Epithelial cell of esophagus (primary cell): Measurements from ENCODE around the gene BBX.

Experiments
- DNase-seq: peaks from one replicate; pipeline ENCODE4 v3.0.0; 2010; ENCODE audit warnings: low read depth
- H3K4me3 ChIP-seq: 2 replicates; pipeline ENCODE4 v1.5.1; 2011; ENCODE audit warnings: mild to moderate bottlenecking, low read length, control low read depth
- TF ChIP-seq, protein P1 (sequence below): IDR thresholded peaks from 2 replicates; pipeline ENCODE4 v1.5.1; 2011; ENCODE audit warnings: low read depth, mild to moderate bottlenecking, low read length, control low read depth, inconsistent platforms; ENCODE audit not compliant: insufficient read depth; ENCODE audit errors: missing control alignments

Gene BBX

DNA sequence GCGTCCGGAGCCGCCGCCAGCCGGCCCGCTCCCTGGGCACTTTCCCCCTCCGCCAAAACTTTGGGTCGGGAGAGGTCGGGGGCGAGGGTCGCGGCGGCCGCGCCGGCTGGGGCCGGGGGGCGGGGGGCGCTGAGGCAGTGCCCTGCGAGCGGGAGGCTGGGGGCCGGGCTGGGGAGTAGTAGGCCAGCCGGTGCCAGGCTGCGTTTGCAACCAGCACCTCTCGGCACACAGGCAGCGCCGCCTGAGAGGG is 452 bp downstream of the BBX start:
- TF ChIP-seq, protein P1, sequence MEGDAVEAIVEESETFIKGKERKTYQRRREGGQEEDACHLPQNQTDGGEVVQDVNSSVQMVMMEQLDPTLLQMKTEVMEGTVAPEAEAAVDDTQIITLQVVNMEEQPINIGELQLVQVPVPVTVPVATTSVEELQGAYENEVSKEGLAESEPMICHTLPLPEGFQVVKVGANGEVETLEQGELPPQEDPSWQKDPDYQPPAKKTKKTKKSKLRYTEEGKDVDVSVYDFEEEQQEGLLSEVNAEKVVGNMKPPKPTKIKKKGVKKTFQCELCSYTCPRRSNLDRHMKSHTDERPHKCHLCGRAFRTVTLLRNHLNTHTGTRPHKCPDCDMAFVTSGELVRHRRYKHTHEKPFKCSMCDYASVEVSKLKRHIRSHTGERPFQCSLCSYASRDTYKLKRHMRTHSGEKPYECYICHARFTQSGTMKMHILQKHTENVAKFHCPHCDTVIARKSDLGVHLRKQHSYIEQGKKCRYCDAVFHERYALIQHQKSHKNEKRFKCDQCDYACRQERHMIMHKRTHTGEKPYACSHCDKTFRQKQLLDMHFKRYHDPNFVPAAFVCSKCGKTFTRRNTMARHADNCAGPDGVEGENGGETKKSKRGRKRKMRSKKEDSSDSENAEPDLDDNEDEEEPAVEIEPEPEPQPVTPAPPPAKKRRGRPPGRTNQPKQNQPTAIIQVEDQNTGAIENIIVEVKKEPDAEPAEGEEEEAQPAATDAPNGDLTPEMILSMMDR, result no peak
- peak overlapping the region; percentile 93 for H3K4me3 ChIP-seq
- no peak for DNase-seq

DNA sequence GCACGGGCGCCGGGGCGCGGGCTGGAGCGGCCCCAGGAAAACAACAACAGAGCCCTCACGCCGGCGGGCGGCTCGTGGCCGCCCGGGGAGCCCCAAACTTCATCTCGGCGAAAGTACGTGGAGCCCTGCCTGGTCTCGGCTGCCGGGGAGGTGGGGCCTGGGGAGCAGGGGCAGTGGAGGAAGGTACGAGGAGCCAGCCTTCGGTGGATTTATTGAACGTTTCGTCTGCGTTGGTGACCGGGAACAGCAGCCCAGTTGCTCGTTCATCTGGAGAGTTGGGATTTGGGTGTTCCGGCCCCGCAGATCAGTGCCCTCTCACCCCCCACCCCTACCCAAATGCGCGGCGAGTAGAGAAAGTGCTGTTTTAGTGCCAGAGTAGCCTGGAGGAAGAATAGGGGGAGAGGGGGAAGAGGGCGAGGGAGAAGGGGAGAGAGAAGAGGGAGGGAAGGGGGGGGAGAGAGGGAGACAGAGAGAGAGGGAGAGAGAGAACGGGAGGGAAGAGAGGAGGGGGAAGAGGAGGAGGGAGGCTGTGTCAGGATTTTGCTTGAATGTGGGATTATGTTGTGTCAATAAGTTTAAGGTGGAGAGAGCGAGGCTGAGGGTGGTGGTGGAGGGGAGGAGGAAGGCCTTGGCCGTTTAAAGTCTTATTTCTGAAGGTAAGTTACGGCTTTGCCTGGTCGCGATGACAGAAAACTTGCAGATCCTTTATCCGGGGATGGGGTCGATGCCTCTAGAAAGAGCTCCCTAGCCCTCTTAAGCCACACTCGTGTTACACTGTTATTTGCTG is 970 bp downstream of the BBX start:
- TF ChIP-seq, protein P1, result no peak
- peak overlapping the region; percentile 93 for H3K4me3 ChIP-seq
- peak; percentile 51 for DNase-seq

DNA sequence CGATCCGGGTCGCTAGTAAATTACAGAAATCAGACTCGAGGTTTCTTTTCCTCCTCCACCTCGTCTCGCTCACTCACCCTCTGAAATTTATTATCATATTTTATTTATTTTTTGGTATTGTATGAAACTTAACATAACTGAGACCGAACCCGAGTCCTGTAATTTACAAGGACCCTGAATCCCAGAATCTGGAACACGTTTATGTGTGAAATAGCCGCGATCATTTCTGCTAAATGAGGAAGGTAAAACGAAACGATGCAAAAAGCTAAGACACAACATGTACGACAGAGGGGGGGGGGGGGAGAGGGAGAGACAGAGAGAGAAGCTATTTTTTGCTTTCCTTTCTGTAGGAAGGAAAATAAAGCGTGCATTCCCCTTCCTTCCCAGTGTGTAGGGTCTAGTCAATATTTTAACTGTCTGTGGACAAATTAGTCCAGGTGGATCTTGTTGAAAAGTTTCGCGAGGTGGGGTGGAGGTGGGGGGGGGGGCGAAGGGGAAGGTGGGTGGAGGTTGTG is 1.6 kb downstream of the BBX start:
- TF ChIP-seq, protein P1, result no peak
- DNase-seq, result peak; percentile 47
- H3K4me3 ChIP-seq, result peak overlapping the region; percentile 93

DNA sequence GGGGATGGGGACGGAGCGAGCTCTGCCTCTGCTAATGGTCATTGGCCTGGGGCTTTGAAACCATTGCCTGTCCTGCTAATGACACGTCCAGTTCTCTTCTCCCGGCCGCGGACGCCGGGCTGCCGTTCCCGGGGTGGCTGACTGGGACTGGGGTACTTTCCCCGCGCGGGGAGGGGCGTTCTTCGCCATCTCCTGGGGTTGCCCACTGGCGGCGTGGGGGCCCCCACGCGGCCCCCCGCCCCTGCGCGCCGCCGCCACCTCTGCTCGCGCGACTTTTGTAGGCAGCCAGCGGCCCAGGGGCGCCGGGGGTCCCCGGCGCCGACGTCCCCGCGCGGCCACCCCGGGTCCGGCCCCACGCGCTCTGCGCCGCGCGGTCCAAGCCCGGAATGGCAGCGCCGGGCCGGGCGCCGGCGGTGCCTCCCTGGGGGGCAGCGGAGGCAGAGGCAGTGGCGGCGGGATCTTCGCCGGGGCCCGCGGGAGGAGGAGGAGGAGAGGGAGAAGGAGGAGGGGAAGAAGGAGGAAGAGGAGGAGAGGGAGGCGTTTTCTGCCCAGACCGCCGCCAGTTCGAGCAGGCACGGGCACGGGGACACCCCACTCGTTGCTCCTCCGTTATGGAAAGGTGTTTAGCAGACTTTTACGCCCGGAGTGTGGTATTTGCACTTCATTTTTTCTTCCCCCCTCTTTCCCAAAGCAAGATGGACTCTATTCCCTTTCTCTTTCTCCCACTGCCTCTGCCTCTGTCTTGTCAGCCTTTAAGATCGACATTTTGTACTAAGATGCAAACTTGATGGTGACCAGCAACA is 2.3 kb downstream of the BBX start:
- DNase-seq, result peak; percentile 42
- H3K4me3 ChIP-seq, result peak overlapping the region; percentile 93
- TF ChIP-seq, protein P1, result no peak

DNA sequence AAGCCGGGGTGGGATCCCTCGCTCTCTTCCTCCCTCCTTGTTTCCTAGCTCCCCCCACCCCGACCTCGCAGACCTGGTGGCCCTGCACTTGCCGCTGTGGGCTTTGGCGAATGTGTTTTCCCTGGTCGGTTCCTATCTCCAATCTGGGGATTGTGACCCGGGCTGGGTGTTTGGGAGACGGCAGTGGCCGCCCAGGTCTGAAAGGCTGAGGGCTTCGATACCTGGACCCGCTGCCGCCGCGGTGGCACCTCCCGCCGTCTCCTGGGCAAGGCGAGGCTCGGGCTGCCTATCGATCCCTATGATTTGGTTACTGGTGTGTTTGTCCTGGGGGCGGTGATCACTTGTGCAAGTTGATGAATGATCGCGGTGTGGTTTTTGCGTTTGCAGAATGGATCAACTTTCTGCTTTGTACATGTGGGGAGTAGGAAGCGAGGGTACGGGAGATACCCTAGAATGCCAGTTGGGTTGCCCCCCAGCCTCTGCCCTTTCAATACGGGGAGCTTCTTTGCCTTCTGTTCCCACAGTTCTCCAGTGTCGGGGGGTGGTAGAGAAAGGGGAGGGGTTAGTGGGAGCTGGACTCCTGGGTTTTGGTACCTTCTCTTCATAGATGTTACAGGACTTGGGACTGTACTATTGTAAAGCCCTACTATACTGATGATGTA is 3.0 kb downstream of the BBX start:
- TF ChIP-seq, protein P1, result no peak
- peak; percentile 22 for DNase-seq
- peak overlapping the region; percentile 93 for H3K4me3 ChIP-seq

DNA sequence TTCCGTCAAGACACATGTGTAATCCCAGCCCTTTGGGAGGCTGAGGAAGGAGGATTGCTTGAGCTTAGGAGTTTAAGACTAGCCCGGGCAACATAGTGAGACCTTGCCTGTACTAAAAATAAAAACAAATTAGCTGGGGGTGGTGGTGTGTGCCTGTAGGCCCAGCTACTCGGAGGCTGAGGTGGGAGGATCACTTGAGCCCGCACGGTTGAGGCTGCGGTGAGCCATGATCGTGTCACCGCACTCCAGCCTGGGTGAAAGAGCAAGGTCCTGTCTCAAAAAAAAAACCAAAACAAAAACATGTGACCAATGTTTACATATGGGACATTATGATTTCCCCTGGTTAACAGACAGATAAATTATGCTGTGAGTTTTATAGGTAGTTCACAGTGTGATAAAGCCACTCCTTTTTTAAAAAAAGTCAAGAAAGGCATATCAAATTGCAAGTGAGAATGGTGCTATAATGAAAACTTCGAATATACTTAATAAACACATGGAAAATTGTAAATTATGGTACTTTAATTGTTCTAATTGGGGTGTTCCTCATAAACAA is 9.2 kb downstream of the BBX start:
- DNase-seq, result no peak
- TF ChIP-seq, protein P1, result no peak
- H3K4me3 ChIP-seq, result no peak overlapping the region
